ENCODE results near the gene RIOX2. TPM values are rescaled to one million over a fixed set of nuclear protein-coding genes. Genes with fewer than 3 reads are reported as not detected.
"Not testable (repeated sequence)": the region's sequence is repeated elsewhere in the genome, so short reads cannot be mapped to it uniquely, and the experiment has no call there.

The RIOX2 gene
- total RNA-seq, result 10 to 100 TPM; 52.2 to 56.9 TPM

DNA sequence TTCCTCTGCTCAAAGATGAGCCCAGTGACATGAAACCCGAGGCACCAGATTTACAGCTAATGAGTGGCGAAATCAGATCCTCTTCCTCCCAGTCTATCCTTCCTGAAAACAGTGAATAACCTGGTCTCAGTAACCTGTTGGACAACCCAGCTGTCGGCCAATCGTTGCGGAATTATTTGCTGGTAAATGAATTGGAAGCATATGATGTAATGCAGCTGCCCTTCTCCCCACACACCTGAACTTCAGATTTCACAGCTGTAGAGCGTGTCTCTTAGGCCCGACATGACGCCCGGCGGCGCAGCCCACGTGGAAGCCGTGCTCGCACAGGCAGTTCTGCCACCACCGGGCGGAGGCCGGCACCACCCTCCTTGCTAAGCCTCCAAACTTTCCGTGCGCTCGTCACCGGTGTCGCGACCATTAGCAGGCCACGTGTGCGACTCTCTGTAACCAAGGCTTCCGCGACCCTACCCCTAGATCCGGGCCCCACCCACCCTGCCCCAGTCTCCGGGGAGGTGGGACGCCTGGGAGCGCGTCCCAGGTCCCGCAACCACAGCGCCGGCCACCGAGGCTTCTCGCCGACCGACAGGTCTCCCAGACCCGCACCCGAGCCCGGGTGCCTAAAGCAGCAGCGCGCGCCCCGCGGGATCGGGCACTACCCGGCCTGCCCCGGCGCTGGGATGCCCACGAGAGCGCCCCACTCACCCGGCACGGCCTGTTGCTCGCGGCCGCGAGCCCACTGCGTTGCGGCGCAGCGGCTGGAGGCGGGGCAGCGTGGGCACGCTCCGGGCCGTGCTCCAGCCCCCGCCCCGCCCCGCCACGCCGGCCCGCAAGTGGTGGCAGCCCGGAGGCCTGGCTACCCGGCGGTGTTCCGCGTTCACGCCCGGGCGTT lies at the start of gene RIOX2:
TSS of gene RIOX2 (minus strand) at position 753 of the 889 bp plus-strand sequence. CDS start 4,838 bp downstream, outside the sequence.
- peak within 1 kb of the TSS; percentile 88 for H3K27ac Mint-ChIP-seq
- peak; percentile 87 for DNase-seq
- H3K36me3 Mint-ChIP-seq, result peaks cover 17% of the 10 kb centered on the region
- peaks cover 52% of the 10 kb centered on the region for H3K4me1 Mint-ChIP-seq
- H3K9me3 Mint-ChIP-seq, result peaks cover 1% of the 10 kb centered on the region
- no peaks in the 10 kb centered on the region for H3K27me3 Mint-ChIP-seq
- peak within 1 kb of the TSS; percentile 82 for H3K4me3 Mint-ChIP-seq

DNA sequence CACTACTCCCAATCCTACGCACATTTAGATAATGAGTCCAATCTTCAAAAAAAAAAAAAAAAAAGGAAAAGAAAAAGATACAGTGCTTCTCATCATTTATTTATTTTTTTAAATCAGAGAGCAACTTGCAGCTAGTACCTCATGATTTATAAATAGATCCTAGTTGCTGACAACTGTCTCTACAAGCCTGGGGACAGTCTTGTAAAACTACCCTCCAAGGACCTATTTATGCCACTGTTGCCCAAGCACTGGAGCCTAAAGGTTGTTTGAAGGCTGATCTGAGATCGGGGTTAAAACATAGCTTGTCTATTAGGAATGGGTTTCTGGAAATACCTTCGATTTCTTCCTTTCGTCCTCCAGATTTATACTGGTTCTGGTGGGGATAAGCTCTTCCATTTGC lies 48.2 kb upstream of the RIOX2 start:
- Mint-ChIP-seq H3K9me3 (no peaks in the 10 kb centered on the region), H3K27ac (no peak overlapping the region), H3K4me3 (no peak overlapping the region), H3K4me1 (peaks cover 1% of the 10 kb centered on the region), H3K36me3 (no peaks in the 10 kb centered on the region), H3K27me3 (peaks cover 5% of the 10 kb centered on the region)
- no peak for DNase-seq

DNA sequence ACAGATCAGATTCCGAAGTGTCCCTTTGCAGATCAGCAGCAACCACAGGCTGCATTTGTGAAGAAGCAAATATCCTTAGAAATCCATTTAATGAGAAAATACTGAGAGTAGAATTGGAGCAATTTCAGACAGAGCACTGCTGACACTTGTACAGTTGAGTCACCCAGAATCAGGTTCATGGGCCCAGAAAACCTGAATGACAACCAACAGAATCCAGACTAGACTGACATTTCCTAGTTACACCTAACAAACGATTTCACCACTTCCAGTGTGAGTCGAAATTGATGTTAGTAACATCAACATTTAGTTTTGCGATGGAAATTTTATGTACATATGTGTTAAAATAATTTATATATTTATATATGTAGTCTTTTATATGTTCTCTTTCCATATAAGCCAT lies 46.1 kb upstream of the RIOX2 start:
- Mint-ChIP-seq H3K4me1 (peaks cover 1% of the 10 kb centered on the region), H3K9me3 (no peaks in the 10 kb centered on the region), H3K27me3 (peaks cover 5% of the 10 kb centered on the region), H3K36me3 (no peaks in the 10 kb centered on the region), H3K27ac (no peak overlapping the region), H3K4me3 (no peak overlapping the region)
- DNase-seq, result no peak

DNA sequence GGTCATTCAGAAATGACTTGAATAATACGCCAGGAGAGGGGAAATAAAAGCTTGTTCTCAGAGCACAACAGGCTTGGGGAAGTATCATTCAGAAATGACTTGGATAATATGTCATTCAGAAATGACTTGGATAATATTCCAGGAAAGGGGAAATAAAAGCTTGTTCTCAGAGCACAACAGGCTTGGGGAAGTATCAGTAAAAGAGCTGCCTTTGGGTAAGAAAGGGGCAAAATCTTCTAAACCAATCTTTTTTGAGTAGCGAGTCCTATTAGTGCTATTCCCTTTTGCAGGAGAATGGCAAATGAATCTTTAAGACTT lies 42.0 kb upstream of the RIOX2 start:
- Mint-ChIP-seq H3K27me3 (peaks cover 3% of the 10 kb centered on the region), H3K4me3 (no peak overlapping the region), H3K4me1 (no peaks in the 10 kb centered on the region), H3K27ac (no peak overlapping the region), H3K36me3 (peaks cover 1% of the 10 kb centered on the region), H3K9me3 (peaks cover 1% of the 10 kb centered on the region)
- no peak for DNase-seq

DNA sequence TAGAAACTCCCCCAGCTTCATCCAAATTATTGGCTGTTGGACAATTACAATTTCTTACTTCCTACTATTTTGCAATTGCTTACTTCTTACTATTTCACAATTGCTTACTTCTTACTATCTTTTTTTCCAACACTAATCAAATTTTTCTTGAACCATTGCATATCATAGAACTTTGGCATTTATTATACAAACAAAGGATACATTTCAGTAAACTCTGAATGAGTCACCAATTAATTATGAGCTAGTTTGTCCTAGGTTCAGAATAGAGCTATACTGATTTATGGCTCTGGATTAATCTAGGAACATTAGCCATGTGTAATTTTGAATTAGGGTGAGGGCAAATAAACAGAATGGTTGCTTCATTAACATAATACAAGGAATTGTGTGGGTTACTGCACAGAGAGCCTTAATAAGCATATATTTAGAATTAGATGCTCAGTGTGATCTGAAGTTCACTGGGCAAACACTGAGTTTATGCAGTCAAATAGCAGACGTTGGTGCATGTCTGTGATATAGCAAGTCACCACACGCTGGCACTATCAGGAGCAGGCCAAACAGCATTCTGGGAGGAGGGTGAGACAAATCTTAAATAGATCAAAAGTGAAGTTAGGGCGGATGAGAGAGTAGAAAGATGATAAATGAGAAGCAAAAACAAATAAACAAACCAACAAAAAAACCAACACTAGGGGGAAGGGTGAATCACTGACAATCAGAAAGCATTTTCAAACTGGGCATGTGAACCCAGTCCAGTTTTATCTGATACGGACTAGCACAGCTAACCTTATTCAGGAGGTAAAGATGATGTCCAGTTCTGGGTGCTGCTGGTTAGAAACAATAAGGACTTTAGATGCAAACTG lies 41.4 kb upstream of the RIOX2 start:
- Mint-ChIP-seq H3K4me1 (peaks cover 4% of the 10 kb centered on the region), H3K4me3 (no peak overlapping the region), H3K27ac (no peak overlapping the region), H3K9me3 (peaks cover 1% of the 10 kb centered on the region), H3K27me3 (peaks cover 3% of the 10 kb centered on the region), H3K36me3 (peaks cover 1% of the 10 kb centered on the region)
- no peak for DNase-seq

DNA sequence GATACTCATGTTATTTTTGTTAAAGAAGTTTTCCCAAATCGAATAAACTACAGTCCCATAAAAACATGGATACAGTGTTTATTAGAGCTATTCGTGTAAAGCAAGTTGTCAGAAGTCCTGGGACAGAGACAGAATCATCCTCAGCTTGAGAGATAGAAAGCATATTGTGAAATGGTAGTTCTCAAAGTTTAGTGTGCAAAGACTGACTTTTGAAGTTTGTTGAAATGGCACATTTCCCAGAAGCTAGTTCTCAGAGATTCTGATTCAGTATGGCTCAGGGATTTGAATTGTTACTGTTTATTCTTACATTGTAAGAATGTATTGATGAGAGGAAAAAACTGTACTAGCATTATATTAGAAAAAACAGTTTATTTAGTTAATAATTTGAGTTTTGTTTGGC lies 40.7 kb upstream of the RIOX2 start:
- Mint-ChIP-seq H3K27ac (no peak overlapping the region), H3K4me1 (peaks cover 4% of the 10 kb centered on the region), H3K9me3 (peaks cover 1% of the 10 kb centered on the region), H3K27me3 (peaks cover 3% of the 10 kb centered on the region), H3K36me3 (peaks cover 1% of the 10 kb centered on the region), H3K4me3 (no peak overlapping the region)
- DNase-seq, result no peak

DNA sequence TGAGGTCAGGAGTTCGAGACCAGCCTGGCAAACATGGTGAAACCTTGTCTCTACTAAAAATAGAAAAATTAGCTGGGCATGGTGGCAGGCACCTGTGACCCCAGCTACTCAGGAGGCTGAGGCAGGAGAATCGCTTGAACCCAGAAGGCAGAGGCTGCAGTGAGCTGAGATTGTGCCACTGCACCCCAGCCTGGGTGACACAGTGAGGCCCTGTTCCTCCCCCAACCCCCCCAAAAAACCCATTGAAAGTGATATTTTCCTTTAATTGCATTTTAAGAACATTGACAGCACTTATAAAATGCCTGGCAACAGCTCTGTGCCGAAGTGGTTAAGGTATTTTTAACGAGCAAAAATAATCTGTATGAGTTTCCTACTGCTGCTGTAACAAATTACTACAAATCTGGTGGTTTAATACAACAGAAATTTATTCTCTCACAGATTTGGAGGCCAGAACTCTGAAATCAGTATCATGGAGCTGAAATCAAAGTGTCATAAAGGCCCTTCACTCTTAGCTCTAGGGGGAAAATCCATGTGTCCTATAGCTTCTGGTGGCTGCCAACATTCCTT lies 38.7 kb upstream of the RIOX2 start:
- H3K27ac Mint-ChIP-seq, H3K9me3 Mint-ChIP-seq, DNase-seq, H3K4me1 Mint-ChIP-seq, H3K4me3 Mint-ChIP-seq, H3K36me3 Mint-ChIP-seq: not testable (repeated sequence)
- H3K27me3 Mint-ChIP-seq, result peaks cover 11% of the 10 kb centered on the region

DNA sequence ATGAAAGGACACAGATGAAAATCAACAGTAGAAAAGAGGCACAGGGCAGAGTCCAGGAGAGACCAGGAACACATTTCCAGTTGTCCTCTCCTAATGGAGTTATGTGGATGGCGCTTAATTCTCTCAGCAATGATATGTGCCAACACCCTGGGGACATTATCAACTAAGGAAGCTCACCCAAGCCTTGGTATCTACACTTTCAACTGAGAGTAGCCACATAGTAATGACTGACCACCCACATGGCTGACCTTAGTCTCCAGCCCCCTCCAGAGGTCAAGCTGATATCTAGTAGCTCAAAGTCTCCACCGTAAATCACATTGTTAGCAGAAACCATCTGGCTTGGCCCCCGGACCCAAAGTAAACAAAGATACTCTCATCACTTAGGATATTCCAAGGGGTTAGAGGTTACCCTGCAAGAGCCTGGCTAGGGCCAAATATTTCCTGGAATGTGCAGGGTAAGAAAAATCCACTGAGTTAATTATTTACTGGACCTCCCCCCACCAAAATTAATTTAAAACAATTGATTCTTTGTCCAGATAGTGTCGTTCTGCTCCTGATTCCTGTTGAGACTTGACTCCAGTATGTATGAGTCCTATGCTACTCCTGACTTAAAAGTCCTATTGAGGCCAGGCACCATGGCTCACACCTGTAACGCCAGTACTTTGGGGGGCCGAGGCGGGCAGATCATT lies 38.1 kb upstream of the RIOX2 start:
- Mint-ChIP-seq H3K9me3 (peaks cover 1% of the 10 kb centered on the region), H3K4me3 (no peak overlapping the region), H3K27me3 (peaks cover 11% of the 10 kb centered on the region), H3K36me3 (peaks cover 1% of the 10 kb centered on the region), H3K27ac (no peak overlapping the region), H3K4me1 (peaks cover 4% of the 10 kb centered on the region)
- DNase-seq, result no peak

DNA sequence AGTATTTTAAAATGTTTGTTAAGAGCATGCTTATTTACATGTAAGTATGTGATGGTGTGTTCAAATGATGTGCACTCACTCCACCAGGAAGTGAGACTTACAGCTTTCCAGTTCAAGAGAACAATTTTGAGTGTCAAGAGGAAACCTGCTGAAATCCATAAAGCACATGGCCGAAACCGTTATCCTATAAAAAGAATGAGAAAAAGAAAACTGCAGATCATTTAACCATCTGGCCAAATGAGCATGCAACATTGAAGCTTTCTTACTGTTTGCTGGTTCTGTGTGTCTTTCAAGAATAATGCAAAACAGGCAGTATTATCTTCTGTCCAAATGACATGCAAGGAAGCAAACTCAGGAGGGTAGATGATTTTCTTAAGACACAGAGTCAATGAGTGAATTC lies 36.6 kb upstream of the RIOX2 start:
- Mint-ChIP-seq H3K36me3 (peaks cover 1% of the 10 kb centered on the region), H3K4me3 (no peak overlapping the region), H3K27me3 (peaks cover 16% of the 10 kb centered on the region), H3K27ac (no peak overlapping the region), H3K9me3 (peaks cover 1% of the 10 kb centered on the region), H3K4me1 (peaks cover 4% of the 10 kb centered on the region)
- DNase-seq, result no peak

DNA sequence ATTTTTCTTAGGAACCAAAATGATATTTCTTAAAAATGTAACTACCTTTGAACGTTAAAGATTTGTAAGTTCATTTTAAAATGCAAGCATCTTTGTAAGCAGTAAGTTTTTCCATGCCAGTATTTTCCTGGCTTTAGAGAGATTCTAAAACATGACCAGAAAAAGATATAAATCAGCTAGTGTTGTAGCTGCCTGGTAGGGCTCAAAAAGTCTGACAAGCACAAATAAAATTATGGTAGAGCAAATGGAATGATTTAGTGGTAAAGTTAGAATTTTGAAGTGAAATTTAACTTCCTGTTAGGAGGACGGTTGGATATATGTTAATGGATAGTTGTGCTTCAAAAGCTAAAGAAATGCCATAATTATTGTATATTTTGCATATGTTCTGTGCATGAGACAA lies 33.2 kb upstream of the RIOX2 start:
- Mint-ChIP-seq H3K4me3 (no peak overlapping the region), H3K36me3 (no peaks in the 10 kb centered on the region), H3K9me3 (no peaks in the 10 kb centered on the region), H3K27me3 (peaks cover 13% of the 10 kb centered on the region), H3K27ac (no peak overlapping the region), H3K4me1 (peaks cover 10% of the 10 kb centered on the region)
- no peak for DNase-seq

DNA sequence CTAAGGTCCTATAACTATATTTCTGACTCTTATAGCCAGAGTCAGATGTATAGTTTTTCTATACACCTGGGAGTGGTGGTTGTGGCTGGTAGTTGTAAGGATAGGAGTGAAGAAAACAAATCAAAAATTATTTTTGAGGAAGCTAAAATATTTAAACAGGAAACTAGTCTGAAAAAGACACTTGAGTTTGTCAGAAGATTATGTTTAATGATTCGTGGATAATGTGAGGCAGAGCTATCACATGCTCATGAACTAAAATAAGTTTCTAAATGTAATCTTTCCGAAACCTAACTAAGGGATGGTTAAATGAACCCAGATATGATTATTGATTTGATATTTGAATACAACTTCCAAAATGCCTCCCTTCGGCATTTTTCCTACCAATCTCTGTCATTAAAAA lies 32.5 kb upstream of the RIOX2 start:
- H3K9me3 Mint-ChIP-seq, result no peaks in the 10 kb centered on the region
- no peak overlapping the region for H3K27ac Mint-ChIP-seq
- H3K4me3 Mint-ChIP-seq, result no peak overlapping the region
- DNase-seq, result no peak
- no peaks in the 10 kb centered on the region for H3K36me3 Mint-ChIP-seq
- H3K27me3 Mint-ChIP-seq, result peaks cover 14% of the 10 kb centered on the region
- peaks cover 10% of the 10 kb centered on the region for H3K4me1 Mint-ChIP-seq

DNA sequence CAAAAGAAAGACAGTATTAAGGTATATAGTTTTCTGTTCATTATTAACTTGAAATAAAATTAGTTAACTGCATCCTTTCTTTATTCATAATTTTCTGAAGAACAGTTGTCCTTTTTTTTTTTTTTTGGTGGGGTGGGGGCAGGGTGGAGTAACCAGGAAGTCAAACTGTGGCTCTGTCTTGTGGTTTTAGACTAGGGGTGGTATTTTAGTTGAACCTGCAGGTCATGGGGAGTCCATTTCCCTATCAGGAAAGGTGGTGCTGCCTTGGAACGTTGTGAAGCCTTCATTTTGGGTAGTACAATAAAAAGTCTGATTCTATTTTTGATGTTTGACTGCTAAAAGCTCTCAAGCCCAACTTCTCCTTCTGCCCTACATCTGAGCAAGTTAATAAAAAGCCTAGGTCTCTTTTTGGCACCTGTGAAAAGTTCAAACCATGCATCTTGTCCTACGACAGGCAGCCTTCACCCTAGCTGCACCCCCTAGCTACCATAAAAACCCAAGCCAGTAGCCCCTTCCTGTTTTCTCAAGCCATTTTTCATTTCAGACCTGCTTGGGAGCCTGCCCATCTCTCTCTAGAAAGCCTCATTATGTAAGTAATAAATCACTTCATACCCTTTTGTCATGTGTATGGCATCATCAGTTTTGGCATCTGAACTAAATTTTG lies 31.2 kb upstream of the RIOX2 start:
- Mint-ChIP-seq H3K27ac (peak overlapping the region; percentile 11), H3K4me1 (peaks cover 6% of the 10 kb centered on the region), H3K9me3 (no peaks in the 10 kb centered on the region), H3K27me3 (peaks cover 16% of the 10 kb centered on the region), H3K36me3 (no peaks in the 10 kb centered on the region), H3K4me3 (no peak overlapping the region)
- DNase-seq, result no peak

DNA sequence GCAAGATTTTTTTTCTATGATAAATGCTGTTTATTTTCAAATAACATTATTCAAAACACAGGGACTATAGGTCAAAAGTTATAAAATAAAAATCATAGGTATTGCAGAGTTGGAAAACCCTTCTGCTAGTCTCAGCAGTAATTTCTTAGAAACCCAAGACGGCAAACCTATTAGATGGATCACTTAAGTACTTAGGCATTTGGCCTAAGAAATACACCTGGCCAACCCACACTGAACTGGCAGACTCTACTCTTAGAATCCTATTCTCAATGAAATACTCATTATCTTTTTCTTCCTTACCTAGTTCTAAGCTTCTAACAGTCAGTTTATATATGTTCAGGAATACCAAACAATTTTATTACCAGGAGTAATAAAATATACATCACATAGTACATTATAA lies 30.5 kb upstream of the RIOX2 start:
- no peak overlapping the region for H3K27ac Mint-ChIP-seq
- no peaks in the 10 kb centered on the region for H3K36me3 Mint-ChIP-seq
- no peak overlapping the region for H3K4me3 Mint-ChIP-seq
- no peak for DNase-seq
- H3K9me3 Mint-ChIP-seq, result no peaks in the 10 kb centered on the region
- H3K27me3 Mint-ChIP-seq, result peaks cover 16% of the 10 kb centered on the region
- peaks cover 6% of the 10 kb centered on the region for H3K4me1 Mint-ChIP-seq

DNA sequence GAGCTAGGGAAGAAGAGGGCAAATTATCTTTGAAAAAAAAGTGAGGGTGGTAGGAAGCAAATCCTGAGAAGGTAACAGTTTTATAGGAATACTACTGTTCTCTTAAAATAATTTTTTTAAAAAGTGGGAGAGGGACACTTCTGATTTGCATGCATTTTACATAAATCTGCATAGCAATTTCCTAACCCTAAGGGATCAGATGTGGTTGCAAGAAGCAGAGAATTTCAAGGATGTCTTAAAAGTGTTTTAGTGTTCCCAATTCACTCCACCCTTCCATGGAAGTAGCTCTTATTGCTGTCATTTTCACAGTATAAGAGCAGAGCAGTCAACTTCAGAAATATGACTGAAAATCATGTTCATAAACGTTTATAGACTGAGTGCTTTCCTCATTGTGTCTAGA lies 27.8 kb upstream of the RIOX2 start:
- Mint-ChIP-seq H3K4me3 (no peak overlapping the region), H3K27me3 (peaks cover 8% of the 10 kb centered on the region), H3K27ac (no peak overlapping the region), H3K36me3 (no peaks in the 10 kb centered on the region), H3K9me3 (no peaks in the 10 kb centered on the region), H3K4me1 (peaks cover 7% of the 10 kb centered on the region)
- no peak for DNase-seq

Measured in activated naive CD8-positive, alpha-beta T cell treated with anti-CD3 and anti-CD28 coated beads for 36 hours (primary cell).